Esophagus (tissue), 2 donors: Measurements from ENCODE around the gene CBY2. TPM values are rescaled to one million over a fixed set of nuclear protein-coding genes. Genes with fewer than 3 reads are reported as not detected.

Source experiments
- H3K27ac ChIP-seq, 2 donors: one replicate each; pipeline ENCODE4 v1.5.1; 2013; ENCODE audit warnings: low read depth in 2 of 2, mild to moderate bottlenecking in 2 of 2, inconsistent platforms in 1 of 2, low read length in 1 of 2, moderate library complexity in 1 of 2
- H3K27me3 ChIP-seq, 2 donors: one replicate each; pipeline ENCODE4 v1.6.1; 2013; ENCODE audit warnings: low read length in 2 of 2, control low read depth in 1 of 2, mild to moderate bottlenecking in 1 of 2; ENCODE audit not compliant: insufficient read depth in 2 of 2, control insufficient read depth in 1 of 2
- H3K36me3 ChIP-seq, 2 donors: one replicate each; pipeline ENCODE4 v1.6.1; 2013; ENCODE audit warnings: low read length in 1 of 2; ENCODE audit not compliant: control insufficient read depth in 2 of 2, insufficient read depth in 2 of 2
- H3K4me1 ChIP-seq, 2 donors: one replicate each; pipeline ENCODE4 v1.6.1; 2013; ENCODE audit warnings: low read length in 1 of 2; ENCODE audit not compliant: control insufficient read depth in 2 of 2, insufficient read depth in 2 of 2
- H3K4me3 ChIP-seq, 2 donors: one replicate each; pipeline ENCODE4 v1.5.1; 2013; ENCODE audit warnings: low read length in 2 of 2, mild to moderate bottlenecking in 2 of 2, low read depth in 1 of 2, moderate library complexity in 1 of 2
- H3K9me3 ChIP-seq, 2 donors: one replicate each; pipeline ENCODE4 v1.6.1; 2013; ENCODE audit warnings: mild to moderate bottlenecking in 2 of 2, low read depth in 1 of 2, low read length in 1 of 2, moderate library complexity in 1 of 2; ENCODE audit not compliant: control insufficient read depth in 2 of 2, insufficient read depth in 1 of 2
- WGBS, 2 donors: extraction: QIAGEN DNeasy Blood & Tissue Kit; methylation state at CpG; one replicate each; pipeline ENCODE4 v1.1.7; 2013; 5-methylcytosine and 5-hydroxymethylcytosine counted together
- polyA plus RNA-seq, 2 donors: library from polyadenylated mRNA; stranded (reverse); fragments of 200-250 nt; gene quantifications; one replicate each; pipeline ENCODE4 v1.2.3, GENCODE V29; 2013
- donor health status: healthy with polysubstance abuse.
- donor health status: Bipolar disorder and iron deficiency.

CBY2 gene
- polyA plus RNA-seq, 2 donors = not detected

- no peak overlapping the region for H3K27ac ChIP-seq
- 31 to 35% methylated on average over 1 of the region's 1 CpG for WGBS, 2 donors
- no peaks in the 10 kb centered on the region for H3K27me3 ChIP-seq
- H3K9me3 ChIP-seq = no peaks in the 10 kb centered on the region
- H3K36me3 ChIP-seq = no peaks in the 10 kb centered on the region
- peaks cover 0 to 1% of the 10 kb centered on the region in 2 donors for H3K4me1 ChIP-seq
- H3K4me3 ChIP-seq = no peak overlapping the region
Measured at GRCh38 chr13:45674908-45675307, 27.2 kb upstream of the CBY2 start.

GRCh38 chr13:45678282-45678681 is 23.8 kb upstream of the CBY2 start:
- Histone ChIP-seq H3K4me1 (peaks cover 0 to 1% of the 10 kb centered on the region in 2 donors), H3K4me3 (no peak overlapping the region), H3K9me3 (no peaks in the 10 kb centered on the region), H3K36me3 (no peaks in the 10 kb centered on the region), H3K27me3 (no peaks in the 10 kb centered on the region), H3K27ac (no peak overlapping the region)

GRCh38 chr13:45681113-45681512 is 21.0 kb upstream of the CBY2 start:
- H3K27me3 ChIP-seq = no peaks in the 10 kb centered on the region
- peaks cover 0 to 3% of the 10 kb centered on the region in 2 donors for H3K9me3 ChIP-seq
- H3K4me1 ChIP-seq = peaks cover 0 to 1% of the 10 kb centered on the region in 2 donors
- H3K4me3 ChIP-seq = no peak overlapping the region
- WGBS, 2 donors = 91 to 95% methylated on average over 6 of the region's 6 CpGs
- no peak overlapping the region for H3K27ac ChIP-seq
- no peaks in the 10 kb centered on the region for H3K36me3 ChIP-seq

GRCh38 chr13:45682494-45683008 is 19.6 kb upstream of the CBY2 start:
- H3K27ac ChIP-seq = no peak overlapping the region
- 65% methylated on average over 3 of the region's 3 CpGs for WGBS, 2 donors
- H3K9me3 ChIP-seq = peaks cover 0 to 3% of the 10 kb centered on the region in 2 donors
- no peaks in the 10 kb centered on the region for H3K27me3 ChIP-seq
- no peak overlapping the region for H3K4me3 ChIP-seq
- no peaks in the 10 kb centered on the region for H3K36me3 ChIP-seq
- peaks cover 0 to 1% of the 10 kb centered on the region in 2 donors for H3K4me1 ChIP-seq

DNA sequence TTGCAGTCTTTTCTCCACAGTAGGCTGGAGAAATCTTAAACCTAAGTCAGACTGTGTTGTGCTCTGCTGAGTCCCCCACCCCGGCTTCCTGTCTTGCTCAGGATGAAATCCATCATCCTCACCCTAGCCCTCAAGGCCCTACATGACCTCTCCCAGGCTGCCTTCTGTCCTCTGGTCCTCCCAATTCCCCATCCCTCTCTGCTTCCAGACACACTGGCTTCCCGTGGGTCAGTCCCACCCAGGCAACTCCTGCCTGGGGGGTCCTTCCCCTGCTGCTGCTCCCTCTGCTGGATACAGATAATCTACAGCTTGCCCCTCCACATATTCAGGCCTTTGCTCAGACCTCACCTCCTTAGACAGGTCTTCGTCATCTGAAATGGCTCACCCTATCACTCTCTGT is 18.4 kb upstream of the CBY2 start:
- 51 to 61% methylated on average over 3 of the region's 3 CpGs for WGBS, 2 donors
- H3K9me3 ChIP-seq = peaks cover 0 to 3% of the 10 kb centered on the region in 2 donors
- no peak overlapping the region for H3K4me3 ChIP-seq
- peaks cover 0 to 1% of the 10 kb centered on the region in 2 donors for H3K4me1 ChIP-seq
- no peaks in the 10 kb centered on the region for H3K36me3 ChIP-seq
- no peak overlapping the region for H3K27ac ChIP-seq
- no peaks in the 10 kb centered on the region for H3K27me3 ChIP-seq

- WGBS, 2 donors = 86 to 87% methylated on average over 4 of the region's 4 CpGs
- no peak overlapping the region for H3K4me3 ChIP-seq
- H3K4me1 ChIP-seq = peaks cover 0 to 3% of the 10 kb centered on the region in 2 donors
- no peak overlapping the region for H3K27ac ChIP-seq
- peaks cover 0 to 3% of the 10 kb centered on the region in 2 donors for H3K27me3 ChIP-seq
- peaks cover 0 to 3% of the 10 kb centered on the region in 2 donors for H3K9me3 ChIP-seq
- H3K36me3 ChIP-seq = no peaks in the 10 kb centered on the region
Measured at GRCh38 chr13:45688577-45688976, 13.5 kb upstream of the CBY2 start.

- Histone ChIP-seq H3K27me3 (peaks cover 0 to 3% of the 10 kb centered on the region in 2 donors), H3K4me3 (no peak overlapping the region), H3K36me3 (no peaks in the 10 kb centered on the region), H3K4me1 (peaks cover 0 to 3% of the 10 kb centered on the region in 2 donors), H3K9me3 (no peaks in the 10 kb centered on the region), H3K27ac (no peak overlapping the region)
- WGBS, 2 donors = 46 to 60% methylated on average over 2 of the region's 2 CpGs
Measured at GRCh38 chr13:45690636-45691035, 11.5 kb upstream of the CBY2 start.

- H3K4me3 ChIP-seq = no peak overlapping the region
- no peak overlapping the region for H3K27ac ChIP-seq
- H3K4me1 ChIP-seq = peaks cover 0 to 3% of the 10 kb centered on the region in 2 donors
- no peaks in the 10 kb centered on the region for H3K9me3 ChIP-seq
- H3K27me3 ChIP-seq = peaks cover 0 to 3% of the 10 kb centered on the region in 2 donors
- 51 to 60% methylated on average over 4 of the region's 4 CpGs for WGBS, 2 donors
- no peaks in the 10 kb centered on the region for H3K36me3 ChIP-seq
Measured at GRCh38 chr13:45691251-45691650, 10.9 kb upstream of the CBY2 start.

GRCh38 chr13:45691667-45692066 is 10.5 kb upstream of the CBY2 start:
- WGBS, 2 donors = 32 to 56% methylated on average over 1 of the region's 1 CpG

GRCh38 chr13:45695198-45695730 is 6.9 kb upstream of the CBY2 start:
- Histone ChIP-seq H3K36me3 (no peaks in the 10 kb centered on the region), H3K9me3 (no peaks in the 10 kb centered on the region), H3K27ac (no peak overlapping the region), H3K4me1 (peaks cover 0 to 3% of the 10 kb centered on the region in 2 donors), H3K4me3 (no peak overlapping the region), H3K27me3 (no peaks in the 10 kb centered on the region)
- WGBS, 2 donors = 56 to 58% methylated on average over 5 of the region's 5 CpGs

More at GRCh38 chr13:45691667-45692066, 10.5 kb upstream of the CBY2 start:
- Histone ChIP-seq H3K27me3 (peaks cover 0 to 3% of the 10 kb centered on the region in 2 donors), H3K4me1 (peaks cover 0 to 3% of the 10 kb centered on the region in 2 donors), H3K36me3 (no peaks in the 10 kb centered on the region), H3K27ac (no peak overlapping the region), H3K9me3 (no peaks in the 10 kb centered on the region), H3K4me3 (no peak overlapping the region)
